IMR-90 (cell line): Measurements from ENCODE around the gene TNFRSF25. TPM values are rescaled to one million over a fixed set of nuclear protein-coding genes. Genes with fewer than 3 reads are reported as not detected.

ENCODE experiments used
- ATAC-seq: fragments of 200-7000 bp; cut with Tn5 transposase; 2 replicates; pipeline ENCODE4 v1.9.1; 2020; ENCODE audit warnings: low read depth, mild to moderate bottlenecking, moderate library complexity
- BruUV-seq: library from RNA; stranded (reverse); fragments of 400-500 nt; replicated peaks from 2 replicates; lab custom pipeline; 2021; lab: Mats Ljungman, UMichigan
- CTCF ChIA-PET: fragments of 300-600 bp; formaldehyde crosslinking; extraction: SDS; loops from one replicate; lab custom pipeline; 2021; ENCODE audit warnings: antibody characterized with exemption; lab: Yijun Ruan, JAX
- POLR2A ChIA-PET: fragments of 300-600 bp; sonication (Branson Sonifier 250); formaldehyde crosslinking; loops from one replicate; lab custom pipeline; 2022; ENCODE audit warnings: antibody characterized with exemption; ENCODE audit not compliant: unreplicated experiment; lab: Charles Lee
- DNase-seq: peaks from one replicate; pipeline ENCODE4 v3.0.0; 2013
- H2AFZ ChIP-seq: replicated peaks from 2 replicates; pipeline ENCODE3; 2013; ENCODE audit warnings: low read length, mild to moderate bottlenecking; ENCODE audit not compliant: poor library complexity
- H2AK5ac ChIP-seq: 2 replicates; pipeline ENCODE4 v1.6.1; 2013; ENCODE audit warnings: low read depth, low read length, inconsistent platforms
- H2AK9ac ChIP-seq: replicated peaks from 2 replicates; pipeline ENCODE3; 2013; ENCODE audit warnings: mild to moderate bottlenecking, low read depth, low read length, moderate library complexity; ENCODE audit not compliant: poor library complexity
- H2BK120ac ChIP-seq: 2 replicates; pipeline ENCODE4 v1.6.1; 2013; ENCODE audit warnings: low read depth, low read length, inconsistent platforms
- H2BK15ac ChIP-seq: 3 replicates; pipeline ENCODE4 v1.6.1; 2013; ENCODE audit warnings: low read depth, low read length, inconsistent platforms
- H2BK20ac ChIP-seq: 2 replicates; pipeline ENCODE4 v1.6.1; 2013; ENCODE audit warnings: low read depth, mild to moderate bottlenecking, inconsistent platforms, low read length, moderate library complexity
- H2BK5ac ChIP-seq: 2 replicates; pipeline ENCODE4 v1.6.1; 2013; ENCODE audit warnings: mild to moderate bottlenecking, low read depth, low read length, inconsistent platforms; ENCODE audit not compliant: poor library complexity, severe bottlenecking
- H3K14ac ChIP-seq: replicated peaks from 2 replicates; pipeline ENCODE4 v1.6.1; 2013; ENCODE audit warnings: low read depth, low read length, inconsistent platforms
- H3K18ac ChIP-seq: 2 replicates; pipeline ENCODE4 v1.6.1; 2013; ENCODE audit warnings: low read depth, low read length, control low read depth
- H3K23ac ChIP-seq: 2 replicates; pipeline ENCODE4 v1.6.1; 2013; ENCODE audit warnings: low read depth, low read length, inconsistent platforms
- H3K27ac ChIP-seq: 2 replicates; pipeline ENCODE4 v1.5.1; 2013; ENCODE audit warnings: mild to moderate bottlenecking, control low read depth, low read length; ENCODE audit not compliant: insufficient read depth
- H3K27me3 ChIP-seq: 2 replicates; pipeline ENCODE4 v1.6.1; 2013; ENCODE audit warnings: low read length; ENCODE audit not compliant: control insufficient read depth, insufficient read depth
- H3K36me3 ChIP-seq: 2 replicates; pipeline ENCODE4 v1.6.1; 2013; ENCODE audit warnings: low read length, mixed read lengths; ENCODE audit not compliant: control insufficient read depth, insufficient read depth
- H3K4ac ChIP-seq: 2 replicates; pipeline ENCODE4 v1.6.1; 2013; ENCODE audit warnings: low read depth, low read length, inconsistent platforms
- H3K4me1 ChIP-seq: 2 replicates; pipeline ENCODE4 v1.6.1; 2013; ENCODE audit warnings: low read length, mixed read lengths; ENCODE audit not compliant: control insufficient read depth, insufficient read depth
- H3K4me2 ChIP-seq: 2 replicates; pipeline ENCODE4 v1.6.1; 2013; ENCODE audit warnings: low read depth, mild to moderate bottlenecking, control low read depth, low read length, moderate library complexity
- H3K4me3 ChIP-seq: 2 replicates; pipeline ENCODE4 v1.5.1; 2013; ENCODE audit warnings: low read depth, mild to moderate bottlenecking, control low read depth, low read length, moderate library complexity; ENCODE audit not compliant: insufficient read depth
- H3K56ac ChIP-seq: 2 replicates; pipeline ENCODE4 v1.6.1; 2013; ENCODE audit warnings: low read length, inconsistent platforms; ENCODE audit not compliant: insufficient read depth; ENCODE audit errors: extremely low read depth
- H3K79me1 ChIP-seq, 2 experiments: 2 replicates each; pipeline ENCODE4 v1.6.1; 2013; ENCODE audit warnings: low read length in 2 of 2, inconsistent platforms in 1 of 2, low read depth in 1 of 2
- H3K9ac ChIP-seq: 2 replicates; pipeline ENCODE4 v1.6.1; 2013; ENCODE audit warnings: low read depth, low read length, control low read depth
- H3K9me1 ChIP-seq: 2 replicates; pipeline ENCODE4 v1.6.1; 2013; ENCODE audit warnings: low read length, inconsistent platforms; ENCODE audit not compliant: insufficient read depth
- H3K9me3 ChIP-seq: 2 replicates; pipeline ENCODE4 v1.6.1; 2013; ENCODE audit warnings: low read length; ENCODE audit not compliant: control insufficient read depth, insufficient read depth
- H4K20me1 ChIP-seq: 2 replicates; pipeline ENCODE4 v1.6.1; 2013; ENCODE audit warnings: low read length, inconsistent platforms; ENCODE audit not compliant: insufficient read depth
- H4K5ac ChIP-seq: 2 replicates; pipeline ENCODE4 v1.6.1; 2013; ENCODE audit warnings: mild to moderate bottlenecking, low read depth, low read length, control low read depth
- H4K8ac ChIP-seq, 2 experiments: 2 replicates each; pipeline ENCODE4 v1.6.1; 2013; ENCODE audit warnings: low read depth in 2 of 2, low read length in 2 of 2, control low read depth in 1 of 2, inconsistent platforms in 1 of 2
- H4K91ac ChIP-seq: 2 replicates; pipeline ENCODE4 v1.6.1; 2013; ENCODE audit warnings: low read depth, low read length, inconsistent platforms; ENCODE audit not compliant: insufficient read depth
- BHLHE40 ChIP-seq: fragments of 150-350 bp; IDR thresholded peaks from 2 replicates; pipeline ENCODE4 v1.6.1; 2016; ENCODE audit warnings: mild to moderate bottlenecking, low read depth, low read length
- CEBPB ChIP-seq: IDR thresholded peaks from 2 replicates; pipeline ENCODE4 v1.6.1; 2012; ENCODE audit warnings: low read depth, low read length, improper control_type of control experiment
- CHD1 ChIP-seq: IDR thresholded peaks from 2 replicates; pipeline ENCODE4 v1.6.1; 2012; ENCODE audit warnings: low read depth, low read length, improper control_type of control experiment
- CTCF ChIP-seq: conservative IDR thresholded peaks from 2 replicates; pipeline ENCODE4 v1.5.1; 2012; ENCODE audit warnings: mild to moderate bottlenecking, low read depth, low read length, improper control_type of control experiment
- FOS ChIP-seq: fragments of 150-350 bp; IDR thresholded peaks from 2 replicates; pipeline ENCODE4 v1.6.1; 2016; ENCODE audit warnings: low read depth, low read length
- MAFK ChIP-seq: IDR thresholded peaks from 2 replicates; pipeline ENCODE4 v1.6.1; 2012; ENCODE audit warnings: low read depth, low read length, improper control_type of control experiment
- MAZ ChIP-seq: IDR thresholded peaks from 2 replicates; pipeline ENCODE4 v1.6.1; 2012; ENCODE audit warnings: low read depth, mild to moderate bottlenecking, low read length, improper control_type of control experiment, moderate library complexity, borderline replicate concordance
- MXI1 ChIP-seq: IDR thresholded peaks from 2 replicates; pipeline ENCODE4 v1.6.1; 2012; ENCODE audit warnings: low read depth, mild to moderate bottlenecking, low read length, moderate library complexity, borderline replicate concordance
- NFE2L2 ChIP-seq: fragments of 150-350 bp; IDR thresholded peaks from 2 replicates; pipeline ENCODE4 v1.6.1; 2016; ENCODE audit warnings: low read depth, mild to moderate bottlenecking, low read length
- POLR2A ChIP-seq: IDR thresholded peaks from 2 replicates; pipeline ENCODE4 v1.6.1; 2012; ENCODE audit warnings: mild to moderate bottlenecking, low read depth, low read length
- RAD21 ChIP-seq: IDR thresholded peaks from 2 replicates; pipeline ENCODE4 v1.6.1; 2012; ENCODE audit warnings: low read length, improper control_type of control experiment
- RCOR1 ChIP-seq: IDR thresholded peaks from 2 replicates; pipeline ENCODE4 v1.6.1; 2012; ENCODE audit warnings: mild to moderate bottlenecking, low read length, improper control_type of control experiment; ENCODE audit not compliant: insufficient replicate concordance
- RFX5 ChIP-seq: IDR thresholded peaks from 2 replicates; pipeline ENCODE4 v1.8.0; 2012; ENCODE audit warnings: low read depth, mild to moderate bottlenecking, low read length, moderate library complexity
- SMC3 ChIP-seq: fragments of 150-350 bp; IDR thresholded peaks from 2 replicates; pipeline ENCODE4 v1.6.1; 2016; ENCODE audit warnings: low read depth, mild to moderate bottlenecking, antibody characterized with exemption, low read length, moderate library complexity
- USF2 ChIP-seq: fragments of 150-350 bp; IDR thresholded peaks from 2 replicates; pipeline ENCODE4 v1.6.1; 2017; ENCODE audit warnings: mild to moderate bottlenecking, antibody characterized with exemption, low read length, low read depth
- WGBS, 2 experiments: methylation state at CpG; one replicate each; pipeline versions ENCODE4 v1.1.5 to v1.1.7; 2013; ENCODE audit warnings: missing lambda C conversion rate in 2 of 2; ENCODE audit not compliant: insufficient read length in 1 of 2; ENCODE audit errors: extremely low coverage in 2 of 2; 5-methylcytosine and 5-hydroxymethylcytosine counted together
- dilution Hi-C: fragments of 300-500 bp; cut with HindIII; formaldehyde crosslinking; loops from one replicate; pipeline ENCODE4 v1.14.3; 2018; ENCODE audit warnings: low sequenced_read_pairs; ENCODE audit not compliant: unreplicated experiment
- in situ Hi-C: fragments of 300-500 bp; cut with MboI; formaldehyde crosslinking; loops from 3 replicates; pipeline ENCODE4 v1.14.3; 2019; ENCODE audit warnings: low sequenced_read_pairs, inconsistent platforms, mixed read lengths
- intact Hi-C: fragments of 100-400 bp; cut with micrococcal nuclease; formaldehyde crosslinking; loops from 2 replicates; pipeline ENCODE4 v1.10.0; 2022
- polyA plus RNA-seq, 3 experiments: library from polyadenylated mRNA; depleted of rRNA; stranded (reverse); fragments of >200 nt; gene quantifications; 2 replicates each; pipeline ENCODE4 v1.2.3, GENCODE V29; 2012; ENCODE audit warnings: low replicate concordance in 1 of 3
- total RNA-seq: library from RNA; depleted of rRNA; stranded (reverse); fragments of >200 nt; gene quantifications from 2 replicates; pipeline ENCODE4 v1.2.3, GENCODE V29; 2012
- TF ChIP-seq, protein P1 (sequence below): fragments of 150-350 bp; IDR thresholded peaks from 2 replicates; pipeline ENCODE4 v1.6.1; 2016; ENCODE audit warnings: low read depth, mild to moderate bottlenecking, low read length, moderate library complexity, borderline replicate concordance

Gene TNFRSF25
- total and polyA plus RNA-seq, 2 of the 4 experiments (the other 2 are of a cell fraction): 1.3 to 11.2 TPM

DNA sequence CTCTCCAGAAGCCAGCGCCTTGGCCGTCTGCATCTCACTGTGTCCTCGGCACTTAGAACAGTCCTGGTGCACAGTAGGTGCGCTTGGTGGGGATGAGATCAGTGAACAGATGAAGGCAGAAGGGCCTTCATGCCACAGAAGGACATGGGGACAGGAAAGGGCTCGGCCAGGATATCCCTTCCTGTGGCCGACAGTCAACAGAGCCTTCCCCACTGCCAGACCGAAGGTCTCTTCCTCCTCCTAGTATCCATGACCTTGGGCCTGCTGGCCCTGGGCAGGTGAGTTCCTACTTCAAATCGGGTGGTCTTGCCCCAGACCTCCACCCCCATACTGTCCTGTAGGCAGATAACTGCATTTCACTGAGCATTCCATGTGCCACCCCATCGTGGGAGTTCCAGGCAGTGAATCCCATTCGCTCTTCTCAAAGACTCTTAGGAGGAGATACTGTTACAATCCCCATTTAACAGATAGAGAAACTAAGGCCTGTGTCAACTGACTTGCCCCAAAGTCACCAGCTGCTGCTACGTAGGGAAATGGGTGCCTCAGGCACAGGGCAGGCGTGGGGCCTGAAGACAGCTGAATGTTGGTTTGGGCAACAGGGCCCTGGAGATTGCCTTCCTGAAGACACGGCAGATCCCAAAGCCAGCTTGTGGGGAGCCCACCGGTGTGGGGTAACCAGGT, 22.0 kb upstream of the TNFRSF25 start:
- dilution Hi-C loops: no loop called here
- no peak overlapping the region for H3K4me2 ChIP-seq

More for the DNA sequence above, 22.0 kb upstream of the TNFRSF25 start:
- TF ChIP-seq RCOR1: no peak
- TF ChIP-seq FOS: no peak
- TF ChIP-seq MAZ: no peak
- no peak for TF ChIP-seq RAD21
- no peak for TF ChIP-seq POLR2A
- TF ChIP-seq CEBPB: no peak
- TF ChIP-seq CTCF: no peak
- no peak for TF ChIP-seq SMC3
- no peak for TF ChIP-seq USF2
- TF ChIP-seq MXI1: no peak
- no peak for TF ChIP-seq MAFK
- TF ChIP-seq, protein P1, sequence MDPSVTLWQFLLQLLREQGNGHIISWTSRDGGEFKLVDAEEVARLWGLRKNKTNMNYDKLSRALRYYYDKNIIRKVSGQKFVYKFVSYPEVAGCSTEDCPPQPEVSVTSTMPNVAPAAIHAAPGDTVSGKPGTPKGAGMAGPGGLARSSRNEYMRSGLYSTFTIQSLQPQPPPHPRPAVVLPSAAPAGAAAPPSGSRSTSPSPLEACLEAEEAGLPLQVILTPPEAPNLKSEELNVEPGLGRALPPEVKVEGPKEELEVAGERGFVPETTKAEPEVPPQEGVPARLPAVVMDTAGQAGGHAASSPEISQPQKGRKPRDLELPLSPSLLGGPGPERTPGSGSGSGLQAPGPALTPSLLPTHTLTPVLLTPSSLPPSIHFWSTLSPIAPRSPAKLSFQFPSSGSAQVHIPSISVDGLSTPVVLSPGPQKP: no peak
- no peak for TF ChIP-seq NFE2L2
- no peak for TF ChIP-seq BHLHE40
- TF ChIP-seq RFX5: no peak
- TF ChIP-seq CHD1: no peak
- BruUV-seq: no TSS peak
- ChIA-PET CTCF (no interaction called here), POLR2A (no interaction called here)
- no peak overlapping the region for H2BK15ac ChIP-seq
- no peaks in the 10 kb centered on the region for H3K9me1 ChIP-seq
- H4K91ac ChIP-seq: no peak overlapping the region
- H3K18ac ChIP-seq: no peak overlapping the region
- H3K79me1 ChIP-seq: peaks cover 3 to 20% of the 10 kb centered on the region in 2 experiments; a peak in 2 of 4 replicates
- ATAC-seq (no peak), DNase-seq (no peak)
- H3K27me3 ChIP-seq: no peaks in the 10 kb centered on the region
- no peak overlapping the region for H3K4me3 ChIP-seq
- H2BK5ac ChIP-seq: no peak overlapping the region
- in situ Hi-C loops: no loop called here
- no peak overlapping the region for H3K14ac ChIP-seq
- intact Hi-C loops: loop anchor here (5.0 kb wide), 1 partner anchor 729 kb away; no protein-coding TSS in a partner anchor
- H3K36me3 ChIP-seq: no peaks in the 10 kb centered on the region
- H3K23ac ChIP-seq: no peak overlapping the region
- no peak overlapping the region for H2BK20ac ChIP-seq
- H3K9ac ChIP-seq: no peak overlapping the region
- no peak overlapping the region for H2BK120ac ChIP-seq
- H4K20me1 ChIP-seq: peaks cover 6% of the 10 kb centered on the region; the same call in 1 of the 2 replicates
- WGBS, 2 experiments: 89% methylated on average over 9 of the region's 14 CpGs; no CpG with 5 or more reads in 1 of the 2 experiments
- peaks cover 12% of the 10 kb centered on the region for H3K4me1 ChIP-seq
- no peak overlapping the region for H4K8ac ChIP-seq
- no peak overlapping the region for H3K4ac ChIP-seq
- H2AK5ac ChIP-seq: no peak overlapping the region
- H2AFZ ChIP-seq: no peak overlapping the region
- H3K9me3 ChIP-seq: no peaks in the 10 kb centered on the region
- H4K5ac ChIP-seq: no peak overlapping the region
- no peak overlapping the region for H3K56ac ChIP-seq
- H3K27ac ChIP-seq: no peak overlapping the region
- no peak overlapping the region for H2AK9ac ChIP-seq
